Measurements from ENCODE around the gene ZNF438. TPM values are rescaled to one million over a fixed set of nuclear protein-coding genes. Genes with fewer than 3 reads are reported as not detected.

The ZNF438 gene
- total and polyA plus RNA-seq, 2 of the 4 experiments (the other 2 are of a cell fraction), result 1.8 to 2.9 TPM

DNA sequence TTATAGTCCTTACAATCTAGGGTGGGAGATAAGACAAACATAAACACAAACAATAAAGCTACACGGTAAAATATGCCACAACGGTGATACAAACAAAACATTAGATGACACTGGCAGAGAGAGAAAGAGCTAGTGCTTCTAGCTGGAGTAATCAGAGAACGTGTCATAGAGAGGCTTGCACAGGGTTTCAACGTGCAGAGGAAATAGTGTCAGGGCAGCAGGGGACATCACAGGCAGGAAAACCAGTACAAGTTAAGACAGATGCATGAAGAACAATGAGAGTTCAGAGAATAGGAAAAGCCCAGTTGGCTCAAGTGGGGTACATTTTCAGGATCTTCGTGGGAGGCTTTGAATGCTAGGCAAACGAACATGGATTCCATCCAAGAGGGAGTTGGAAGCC lies 91.4 kb downstream of the ZNF438 start:
- in situ Hi-C loops (cut with MboI; ENCODE audit: low sequenced_read_pairs), result no loop called here

More for the DNA sequence above, 91.4 kb downstream of the ZNF438 start:
- ATAC-seq (ENCODE audit: low read depth), result no peak
- Histone ChIP-seq H3K9me3 (ENCODE audit: control insufficient read depth, insufficient read depth, low read length) (no peaks in the 10 kb centered on the region), H3K4me3 (ENCODE audit: insufficient read depth, low read depth, low read length) (no peak overlapping the region), H3K79me1 (ENCODE audit: low read depth in 1 of 2, low read length in 2 of 2) (peaks cover 0 to 4% of the 10 kb centered on the region in 2 experiments; a peak in 1 of 4 replicates), H3K18ac (ENCODE audit: low read depth, low read length) (no peak overlapping the region), H3K23ac (ENCODE audit: low read depth, low read length) (no peak overlapping the region), H3K14ac (replicated peaks; ENCODE audit: low read depth, low read length) (no peak overlapping the region), H3K4ac (ENCODE audit: low read depth, low read length) (no peak overlapping the region), H4K20me1 (ENCODE audit: insufficient read depth, low read length) (no peaks in the 10 kb centered on the region), H3K4me2 (ENCODE audit: low read depth, low read length) (no peak overlapping the region), H2AK9ac (replicated peaks; ENCODE audit: low read depth, low read length, poor library complexity) (no peak overlapping the region), H2BK20ac (ENCODE audit: low read depth, low read length) (no peak overlapping the region), H2AFZ (replicated peaks; ENCODE audit: low read length, poor library complexity) (no peak overlapping the region), H4K5ac (ENCODE audit: low read depth, low read length) (no peak overlapping the region), H4K8ac (ENCODE audit: low read depth in 2 of 2, low read length in 2 of 2) (peak overlapping the region in 1 of 2 experiments; percentile 32; a peak in 1 of 4 replicates), H2BK5ac (ENCODE audit: low read depth, low read length, poor library complexity, severe bottlenecking) (no peak overlapping the region), H2BK120ac (ENCODE audit: low read depth, low read length) (no peak overlapping the region), H2BK15ac (ENCODE audit: low read depth, low read length) (no peak overlapping the region), H3K36me3 (ENCODE audit: control insufficient read depth, insufficient read depth, low read length) (no peaks in the 10 kb centered on the region), H2AK5ac (ENCODE audit: low read depth, low read length) (no peak overlapping the region), H3K4me1 (ENCODE audit: control insufficient read depth, insufficient read depth, low read length) (peaks cover 2% of the 10 kb centered on the region; the same call in 1 of the 2 replicates), H3K27me3 (ENCODE audit: control insufficient read depth, insufficient read depth, low read length) (no peaks in the 10 kb centered on the region), H4K91ac (ENCODE audit: insufficient read depth, low read depth, low read length) (no peak overlapping the region), H3K9ac (ENCODE audit: low read depth, low read length) (no peak overlapping the region), H3K27ac (ENCODE audit: insufficient read depth, low read length) (no peak overlapping the region), H3K9me1 (ENCODE audit: insufficient read depth, low read length) (no peaks in the 10 kb centered on the region; the same call in 1 of the 2 replicates), H3K56ac (ENCODE audit: extremely low read depth, insufficient read depth, low read length) (no peak overlapping the region)
- TF ChIP-seq, protein P1, sequence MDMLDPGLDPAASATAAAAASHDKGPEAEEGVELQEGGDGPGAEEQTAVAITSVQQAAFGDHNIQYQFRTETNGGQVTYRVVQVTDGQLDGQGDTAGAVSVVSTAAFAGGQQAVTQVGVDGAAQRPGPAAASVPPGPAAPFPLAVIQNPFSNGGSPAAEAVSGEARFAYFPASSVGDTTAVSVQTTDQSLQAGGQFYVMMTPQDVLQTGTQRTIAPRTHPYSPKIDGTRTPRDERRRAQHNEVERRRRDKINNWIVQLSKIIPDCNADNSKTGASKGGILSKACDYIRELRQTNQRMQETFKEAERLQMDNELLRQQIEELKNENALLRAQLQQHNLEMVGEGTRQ (IDR thresholded peaks at IDR 0.05; ENCODE audit: low read depth, low read length), result no peak
- intact Hi-C loops (cut with micrococcal nuclease) (no loop called here), dilution Hi-C loops (cut with HindIII; ENCODE audit: low sequenced_read_pairs, unreplicated experiment) (no loop called here)
- no peak for DNase-seq
- CTCF ChIA-PET, result no interaction called here
- POLR2A ChIA-PET (ENCODE audit: unreplicated experiment), result no interaction called here
- WGBS, 2 experiments (ENCODE audit: extremely low coverage in 2 of 2, insufficient read length in 1 of 2), result 48% methylated on average over 2 of the region's 6 CpGs; no CpG with 5 or more reads in 1 of the 2 experiments
- no TSS peak for BruUV-seq (replicated peaks)
